Esophagus squamous epithelium (tissue), 4 donors: Measurements from ENCODE around the gene CNGB1.

Source experiments
- POLR2A ChIP-seq, 4 donors: fragments of 450-650 bp; IDR thresholded peaks; one replicate each; pipeline ENCODE4 v1.6.1; 2017; ENCODE audit warnings: antibody characterized with exemption in 4 of 4, mild to moderate bottlenecking in 4 of 4, moderate library complexity in 3 of 4
- TF ChIP-seq, protein P1 (sequence below), 6 experiments: fragments of 450-650 bp in 4 of 6; fragments of 200-600 bp in 2 of 6; sonication (generic) in 2 of 6; IDR thresholded peaks; one replicate each; pipeline ENCODE4 v1.5.1; 2016 to 2019; ENCODE audit warnings: antibody characterized with exemption in 6 of 6, mild to moderate bottlenecking in 4 of 6, moderate library complexity in 4 of 6

DNA sequence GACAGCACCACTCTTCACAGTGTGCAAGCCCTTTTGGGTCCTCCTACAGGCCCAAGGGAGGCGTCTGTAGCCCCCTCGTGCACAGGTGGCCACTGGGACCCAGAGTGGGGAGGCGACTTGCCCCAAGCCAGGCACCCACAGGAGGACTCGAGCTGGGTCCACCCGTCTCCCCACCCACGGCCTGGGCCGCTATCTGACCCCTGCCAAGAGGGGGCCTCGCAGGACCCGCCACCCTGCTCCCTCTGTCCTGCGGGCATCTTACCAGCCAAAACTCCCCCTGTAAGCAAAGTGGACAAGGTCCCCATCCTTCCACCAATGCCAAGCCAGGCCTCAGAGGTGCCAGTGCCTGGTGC is 31.1 kb downstream of the CNGB1 start:
- TF ChIP-seq, protein P1, sequence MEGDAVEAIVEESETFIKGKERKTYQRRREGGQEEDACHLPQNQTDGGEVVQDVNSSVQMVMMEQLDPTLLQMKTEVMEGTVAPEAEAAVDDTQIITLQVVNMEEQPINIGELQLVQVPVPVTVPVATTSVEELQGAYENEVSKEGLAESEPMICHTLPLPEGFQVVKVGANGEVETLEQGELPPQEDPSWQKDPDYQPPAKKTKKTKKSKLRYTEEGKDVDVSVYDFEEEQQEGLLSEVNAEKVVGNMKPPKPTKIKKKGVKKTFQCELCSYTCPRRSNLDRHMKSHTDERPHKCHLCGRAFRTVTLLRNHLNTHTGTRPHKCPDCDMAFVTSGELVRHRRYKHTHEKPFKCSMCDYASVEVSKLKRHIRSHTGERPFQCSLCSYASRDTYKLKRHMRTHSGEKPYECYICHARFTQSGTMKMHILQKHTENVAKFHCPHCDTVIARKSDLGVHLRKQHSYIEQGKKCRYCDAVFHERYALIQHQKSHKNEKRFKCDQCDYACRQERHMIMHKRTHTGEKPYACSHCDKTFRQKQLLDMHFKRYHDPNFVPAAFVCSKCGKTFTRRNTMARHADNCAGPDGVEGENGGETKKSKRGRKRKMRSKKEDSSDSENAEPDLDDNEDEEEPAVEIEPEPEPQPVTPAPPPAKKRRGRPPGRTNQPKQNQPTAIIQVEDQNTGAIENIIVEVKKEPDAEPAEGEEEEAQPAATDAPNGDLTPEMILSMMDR (IDR thresholded peaks at IDR 0.05), result no peak
- no peak for TF ChIP-seq POLR2A (IDR thresholded peaks at IDR 0.05)
